HL-60 (cell line): ENCODE measurements around the gene TNRC6C.

ENCODE experiments used
- DNase-seq, 2 experiments: peaks; one replicate each; pipeline ENCODE4 v3.0.0-alpha.2; 2010 to 2020; ENCODE audit warnings: low read depth in 1 of 2, low spot score in 1 of 2
- H3K27ac ChIP-seq: fragments of 250-450 bp; sonication (Bioruptor Pico); replicated peaks from 2 replicates; pipeline ENCODE4 v1.5.1; 2020; ENCODE audit warnings: mild to moderate bottlenecking, moderate library complexity
- H3K27me3 ChIP-seq: fragments of 250-450 bp; sonication (Bioruptor Pico); 2 replicates; pipeline ENCODE4 v1.5.1; 2021; ENCODE audit warnings: mild to moderate bottlenecking, moderate library complexity; ENCODE audit not compliant: insufficient read depth, poor library complexity, severe bottlenecking
- H3K4me3 ChIP-seq: replicated peaks from 2 replicates; pipeline ENCODE4 v1.5.1; 2011; ENCODE audit warnings: mild to moderate bottlenecking, control low read depth, low read length; ENCODE audit not compliant: insufficient read depth
- CTCF ChIP-seq: IDR thresholded peaks from one replicate; pipeline ENCODE4 v1.5.1; 2011; ENCODE audit warnings: low read length, control low read depth, inconsistent platforms; ENCODE audit not compliant: insufficient read depth
- GABPA ChIP-seq: IDR thresholded peaks from 2 replicates; pipeline ENCODE4 v1.6.1; 2012; ENCODE audit warnings: low read depth
- POLR2AphosphoS5 ChIP-seq: IDR thresholded peaks from 2 replicates; pipeline ENCODE4 v1.6.1; 2012; ENCODE audit warnings: low read depth
- REST ChIP-seq: IDR thresholded peaks from 2 replicates; pipeline ENCODE4 v1.6.1; 2012; ENCODE audit warnings: low read depth; ENCODE audit not compliant: insufficient replicate concordance
- SPI1 ChIP-seq: IDR thresholded peaks from 2 replicates; pipeline ENCODE4 v1.6.1; 2012; ENCODE audit warnings: low read depth, mild to moderate bottlenecking, borderline replicate concordance

The TNRC6C gene

GRCh38 chr17:78105551-78105950 lies 147.0 kb downstream of the TNRC6C start:
- Histone ChIP-seq H3K27ac (no peak overlapping the region), H3K27me3 (no peaks in the 10 kb centered on the region), H3K4me3 (no peak overlapping the region)
- TF ChIP-seq CTCF: no peak
- TF ChIP-seq REST: no peak
- TF ChIP-seq SPI1: no peak
- no peak for TF ChIP-seq POLR2AphosphoS5
- TF ChIP-seq GABPA: no peak
- DNase-seq: no peak

- Histone ChIP-seq H3K4me3 (no peak overlapping the region), H3K27me3 (no peaks in the 10 kb centered on the region), H3K27ac (no peak overlapping the region)
- DNase-seq: no peak
- TF ChIP-seq POLR2AphosphoS5 (no peak), CTCF (no peak), SPI1 (no peak), REST (no peak), GABPA (no peak)
These were observed 147.7 kb downstream of the TNRC6C start for GRCh38 chr17:78106211-78106610.

- TF ChIP-seq SPI1 (no peak), CTCF (no peak), POLR2AphosphoS5 (no peak), GABPA (no peak), REST (no peak)
- no peak for DNase-seq
- no peaks in the 10 kb centered on the region for H3K27me3 ChIP-seq
- no peak overlapping the region for H3K27ac ChIP-seq
- no peak overlapping the region for H3K4me3 ChIP-seq
These were observed 149.0 kb downstream of the TNRC6C start for GRCh38 chr17:78107457-78107856.
